ENCODE measurements around the gene RDM1. TPM values are rescaled to one million over a fixed set of nuclear protein-coding genes. Genes with fewer than 3 reads are reported as not detected.

RDM1 gene
- polyA plus RNA-seq, 1 donor (not counting 4 experiments of a cell fraction or from before 2014, with no cell fraction given): 1.1 TPM

- Histone ChIP-seq H2AFZ (ENCODE audit: control insufficient read depth, low read length) (no peak within 1 kb of the TSS), H3K9me1 (ENCODE audit: control insufficient read depth, extremely low read depth, insufficient read depth, low read length) (no peaks in the 10 kb centered on the region), H3K9ac (ENCODE audit: control insufficient read depth, extremely low read depth, insufficient read depth, low read length) (no peak within 1 kb of the TSS), H3K4me2 (ENCODE audit: control insufficient read depth, extremely low read depth, insufficient read depth, low read depth, low read length) (no peak within 1 kb of the TSS), H3K27me3 (ENCODE audit: control insufficient read depth, extremely low read depth, insufficient read depth, low read length) (no peaks in the 10 kb centered on the region), H3K4me1 (ENCODE audit: control insufficient read depth, extremely low read depth, insufficient read depth, low read length) (peaks cover 5% of the 10 kb centered on the region), H3K9me3 (ENCODE audit: control insufficient read depth, low read depth, low read length) (no peaks in the 10 kb centered on the region), H3K4me3 (ENCODE audit: control insufficient read depth in 2 of 3, extremely low read depth in 1 of 3, insufficient read depth in 2 of 3, low read depth in 1 of 3, low read length in 3 of 3) (no peak within 1 kb of the TSS), H3K79me2 (ENCODE audit: control insufficient read depth, insufficient read depth, low read length) (no peaks in the 10 kb centered on the region), H3K36me3 (ENCODE audit: control insufficient read depth in 2 of 2, extremely low read depth in 1 of 2, insufficient read depth in 2 of 2, low read length in 2 of 2) (no peaks in the 10 kb centered on the region), H3K27ac (ENCODE audit: control insufficient read depth, insufficient read depth, low read length) (no peak within 1 kb of the TSS), H4K20me1 (ENCODE audit: control insufficient read depth, extremely low read depth, insufficient read depth, low read length) (no peaks in the 10 kb centered on the region)
- TF ChIP-seq CTCF (optimal IDR thresholded peaks at IDR 0.05 in 1 of 3, IDR thresholded peaks at IDR 0.05 in 1 of 3, conservative IDR thresholded peaks at IDR 0.05 in 1 of 3; ENCODE audit: extremely low read depth in 1 of 3, insufficient read depth in 2 of 3, low read length in 3 of 3): no peak
- TF ChIP-seq EZH2 (IDR thresholded peaks at IDR 0.05; ENCODE audit: low read length): no peak
- no peak for FAIRE-seq
- dilution Hi-C loops (cut with MboI; ENCODE audit: extremely low pct_ligation_motif_present, low sequenced_read_pairs): no loop called here
- no peak for DNase-seq (ENCODE audit: low read depth, low spot score)
Measured at GRCh38 chr17:35879773-35880654, 50.6 kb downstream of the RDM1 start, which contains the start of gene CCL5. TSS of gene CCL5 (minus strand) at chr17:35880360.

GRCh38 chr17:35878361-35878760, 52.2 kb downstream of the RDM1 start:
- H2AFZ ChIP-seq (ENCODE audit: control insufficient read depth, low read length): no peak overlapping the region
- no peak overlapping the region for H3K9ac ChIP-seq (ENCODE audit: control insufficient read depth, extremely low read depth, insufficient read depth, low read length)
- no peaks in the 10 kb centered on the region for H3K9me1 ChIP-seq (ENCODE audit: control insufficient read depth, extremely low read depth, insufficient read depth, low read length)
- FAIRE-seq: no peak
- dilution Hi-C loops (cut with MboI; ENCODE audit: extremely low pct_ligation_motif_present, low sequenced_read_pairs): no loop called here
- H3K27ac ChIP-seq (ENCODE audit: control insufficient read depth, insufficient read depth, low read length): no peak overlapping the region
- no peaks in the 10 kb centered on the region for H3K9me3 ChIP-seq (ENCODE audit: control insufficient read depth, low read depth, low read length)
- TF ChIP-seq CTCF (optimal IDR thresholded peaks at IDR 0.05 in 1 of 3, IDR thresholded peaks at IDR 0.05 in 1 of 3, conservative IDR thresholded peaks at IDR 0.05 in 1 of 3; ENCODE audit: extremely low read depth in 1 of 3, insufficient read depth in 2 of 3, low read length in 3 of 3) (no peak), EZH2 (IDR thresholded peaks at IDR 0.05; ENCODE audit: low read length) (no peak)
- H3K4me2 ChIP-seq (ENCODE audit: control insufficient read depth, extremely low read depth, insufficient read depth, low read depth, low read length): no peak overlapping the region
- no peak for DNase-seq (ENCODE audit: low read depth, low spot score)
- H3K27me3 ChIP-seq (ENCODE audit: control insufficient read depth, extremely low read depth, insufficient read depth, low read length): no peaks in the 10 kb centered on the region
- no peaks in the 10 kb centered on the region for H3K79me2 ChIP-seq (ENCODE audit: control insufficient read depth, insufficient read depth, low read length)
- peaks cover 5% of the 10 kb centered on the region for H3K4me1 ChIP-seq (ENCODE audit: control insufficient read depth, extremely low read depth, insufficient read depth, low read length)
- H3K36me3 ChIP-seq (ENCODE audit: control insufficient read depth in 2 of 2, extremely low read depth in 1 of 2, insufficient read depth in 2 of 2, low read length in 2 of 2): no peaks in the 10 kb centered on the region
- no peak overlapping the region for H3K4me3 ChIP-seq (ENCODE audit: control insufficient read depth in 2 of 3, extremely low read depth in 1 of 3, insufficient read depth in 2 of 3, low read depth in 1 of 3, low read length in 3 of 3)
- no peaks in the 10 kb centered on the region for H4K20me1 ChIP-seq (ENCODE audit: control insufficient read depth, extremely low read depth, insufficient read depth, low read length)
